Liver (tissue), 9 donors: ENCODE data around the gene SRXN1. TPM values are rescaled to one million over a fixed set of nuclear protein-coding genes. Genes with fewer than 3 reads are reported as not detected.

Experiments
- DNase-seq: peaks from one replicate; pipeline ENCODE4 v3.0.0-alpha.2; 2017; ENCODE audit warnings: low spot score
- H3K27ac ChIP-seq, 2 donors: one replicate each; pipeline ENCODE4 v1.7.0; 2013; ENCODE audit warnings: inconsistent platforms in 2 of 2, low read length in 2 of 2, control low read depth in 1 of 2, low read depth in 1 of 2, mild to moderate bottlenecking in 1 of 2
- H3K27me3 ChIP-seq, 4 donors: one replicate each; pipeline versions ENCODE4 v1.6.1 to v1.7.0; 2013; ENCODE audit warnings: low read length in 3 of 4, inconsistent platforms in 1 of 4, mild to moderate bottlenecking in 1 of 4, moderate library complexity in 1 of 4; ENCODE audit not compliant: control insufficient read depth in 4 of 4, insufficient read depth in 4 of 4
- H3K36me3 ChIP-seq, 4 donors: one replicate each; pipeline versions ENCODE4 v1.6.1 to v1.7.0; 2013; ENCODE audit warnings: low read length in 3 of 4, mild to moderate bottlenecking in 3 of 4, low read depth in 1 of 4, moderate library complexity in 1 of 4; ENCODE audit not compliant: control insufficient read depth in 4 of 4, insufficient read depth in 3 of 4
- H3K4me1 ChIP-seq, 4 donors: one replicate each; pipeline versions ENCODE4 v1.6.1 to v1.7.0; 2013; ENCODE audit warnings: low read length in 3 of 4, mild to moderate bottlenecking in 3 of 4, moderate library complexity in 1 of 4; ENCODE audit not compliant: control insufficient read depth in 4 of 4, insufficient read depth in 4 of 4
- H3K4me3 ChIP-seq, 3 donors: one replicate each; pipeline versions ENCODE4 v1.6.1 to v1.7.0; 2013; ENCODE audit warnings: low read length in 3 of 3, control low read depth in 1 of 3, low read depth in 1 of 3, mild to moderate bottlenecking in 1 of 3
- H3K9ac ChIP-seq, 2 donors: one replicate each; pipeline ENCODE4 v1.7.0; 2013; ENCODE audit warnings: low read length in 2 of 2, mild to moderate bottlenecking in 2 of 2, moderate library complexity in 2 of 2, control low read depth in 1 of 2, low read depth in 1 of 2
- H3K9me3 ChIP-seq, 4 donors: one replicate each; pipeline versions ENCODE4 v1.6.1 to v1.7.0; 2013; ENCODE audit warnings: low read length in 3 of 4; ENCODE audit not compliant: control insufficient read depth in 4 of 4
- EGR1 ChIP-seq, 2 donors: IDR thresholded peaks; 2 replicates each; pipeline ENCODE4 v1.6.1; 2016 to 2018; ENCODE audit warnings: antibody characterized with exemption in 2 of 2, low read depth in 2 of 2
- FOXA1 ChIP-seq: IDR thresholded peaks from 2 replicates; pipeline ENCODE4 v1.6.1; 2016; ENCODE audit warnings: antibody characterized with exemption
- FOXA2 ChIP-seq: IDR thresholded peaks from 2 replicates; pipeline ENCODE4 v1.6.1; 2016; ENCODE audit warnings: antibody characterized with exemption
- GABPA ChIP-seq, 2 donors: IDR thresholded peaks in 1 of 2; conservative IDR thresholded peaks in 1 of 2; 2 replicates each; pipeline ENCODE4 v1.6.1; 2016; ENCODE audit warnings: antibody characterized with exemption in 2 of 2, mild to moderate bottlenecking in 1 of 2, moderate library complexity in 1 of 2
- HNF4A ChIP-seq, 2 donors: conservative IDR thresholded peaks; 2 replicates each; pipeline ENCODE4 v1.6.1; 2016; ENCODE audit warnings: antibody characterized with exemption in 2 of 2, mild to moderate bottlenecking in 2 of 2
- HNF4G ChIP-seq: IDR thresholded peaks from 2 replicates; pipeline ENCODE4 v1.6.1; 2016; ENCODE audit warnings: antibody characterized with exemption
- JUND ChIP-seq, 2 donors: IDR thresholded peaks; 2 replicates each; pipeline ENCODE4 v1.6.1; 2016; ENCODE audit warnings: antibody characterized with exemption in 2 of 2
- NR2F2 ChIP-seq: IDR thresholded peaks from 2 replicates; pipeline ENCODE4 v1.6.1; 2016; ENCODE audit warnings: antibody characterized with exemption
- RAD21 ChIP-seq, 2 donors: IDR thresholded peaks; 2 replicates each; pipeline ENCODE4 v1.6.1; 2016; ENCODE audit warnings: antibody characterized with exemption in 2 of 2, mild to moderate bottlenecking in 2 of 2
- RXRA ChIP-seq, 2 donors: IDR thresholded peaks; 2 replicates each; pipeline ENCODE4 v1.6.1; 2017 to 2018; ENCODE audit warnings: antibody characterized with exemption in 2 of 2, mild to moderate bottlenecking in 1 of 2
- SP1 ChIP-seq: IDR thresholded peaks from 2 replicates; pipeline ENCODE4 v1.6.1; 2018; ENCODE audit warnings: antibody characterized with exemption, mild to moderate bottlenecking
- TAF1 ChIP-seq: conservative IDR thresholded peaks from 2 replicates; pipeline ENCODE4 v1.6.1; 2016; ENCODE audit warnings: antibody characterized with exemption, mild to moderate bottlenecking
- YY1 ChIP-seq: IDR thresholded peaks from 2 replicates; pipeline ENCODE4 v1.6.1; 2016; ENCODE audit warnings: antibody characterized with exemption, mild to moderate bottlenecking
- WGBS: extraction: QIAGEN DNeasy Blood & Tissue Kit; methylation state at CpG from one replicate; pipeline ENCODE4 v1.1.7; 2013; 5-methylcytosine and 5-hydroxymethylcytosine counted together
- polyA plus RNA-seq, 2 donors: library from polyadenylated mRNA; stranded (reverse) in 1 of 2; unstranded in 1 of 2; fragments of 200-250 nt in 1 of 2; fragments of >200 nt in 1 of 2; fragmentation: Nextera tagmentation in 1 of 2; extraction: Ambion mirVana in 1 of 2; gene quantifications; one replicate each; pipeline versions ENCODE4 v1.2.1 to v1.2.3, GENCODE V29; 2013 to 2015
- total RNA-seq, 2 donors: library from RNA; depleted of rRNA; stranded (reverse); fragments of >200 nt; gene quantifications; one replicate each; pipeline ENCODE4 v1.2.3, GENCODE V29; 2014
- TF ChIP-seq, protein P1 (sequence below): IDR thresholded peaks from 2 replicates; pipeline ENCODE4 v1.6.1; 2016; ENCODE audit warnings: antibody characterized with exemption
- TF ChIP-seq, protein P2 (sequence below): fragments of 150-350 bp; IDR thresholded peaks from 2 replicates; pipeline ENCODE4 v1.5.1; 2017; ENCODE audit warnings: improper control_type of control experiment, low read depth, low read length; ENCODE audit not compliant: missing input control
- TF ChIP-seq, protein P3 (sequence below): IDR thresholded peaks from 2 replicates; pipeline ENCODE4 v1.6.1; 2016; ENCODE audit warnings: antibody characterized with exemption, mild to moderate bottlenecking
- TF ChIP-seq, protein P4 (sequence below): IDR thresholded peaks from 2 replicates; pipeline ENCODE4 v1.6.1; 2016; ENCODE audit warnings: antibody characterized with exemption
- TF ChIP-seq, protein P5 (sequence below): IDR thresholded peaks from 2 replicates; pipeline ENCODE4 v1.6.1; 2016; ENCODE audit warnings: antibody characterized with exemption
- donor health status: healthy.
- donor health status: healthy.
- donor health status: healthy.
- donor health status: healthy.
- donor health status: healthy.

Gene SRXN1
- total and polyA plus RNA-seq, 4 donors, result 14.3 to 60.2 (median 24.8) TPM

DNA sequence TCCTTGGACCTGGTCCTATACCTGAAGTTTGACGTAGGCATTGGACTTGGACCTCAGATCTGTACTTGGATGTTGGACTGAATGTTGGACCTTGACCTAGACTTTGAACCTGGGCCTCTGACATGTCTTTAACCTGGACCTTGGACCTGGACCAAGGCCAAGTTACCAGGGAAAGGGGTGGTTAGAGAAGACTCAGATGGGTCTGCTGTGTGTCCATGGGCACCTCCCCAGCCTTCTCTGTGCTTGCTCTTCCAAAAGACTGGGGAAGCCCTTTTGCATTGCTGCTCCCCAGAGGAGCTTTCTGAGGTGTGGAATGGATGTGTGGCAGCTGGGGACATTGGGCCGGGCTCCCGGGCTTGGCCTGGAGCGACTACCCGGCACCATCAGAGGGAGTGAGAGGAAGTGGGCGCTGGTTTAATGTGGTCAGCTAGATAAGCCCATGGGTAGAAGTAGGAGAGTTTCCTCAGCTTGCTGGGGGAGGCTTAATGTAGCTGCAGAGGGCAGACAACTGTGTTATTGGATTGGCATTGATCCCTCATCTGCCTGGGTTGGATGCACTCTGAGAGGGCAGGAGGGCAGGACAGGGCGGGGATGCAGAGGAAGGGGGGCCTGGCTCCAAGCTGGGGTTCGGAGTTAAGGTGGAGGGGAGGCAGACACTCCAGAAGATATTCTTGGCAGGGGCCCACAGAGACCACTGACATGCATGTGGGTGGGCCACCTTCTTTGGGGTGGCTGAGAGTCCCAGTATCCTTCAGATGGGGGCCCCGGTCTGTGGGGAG, 18.4 kb upstream of the SRXN1 start:
- Histone ChIP-seq H3K4me1 (peaks cover 6 to 16% (median 9%) of the 10 kb centered on the region in 4 donors), H3K27ac (no peak overlapping the region), H3K27me3 (peaks cover 0 to 8% (median 4%) of the 10 kb centered on the region in 4 donors), H3K9me3 (no peaks in the 10 kb centered on the region), H3K9ac (no peak overlapping the region), H3K36me3 (no peaks in the 10 kb centered on the region), H3K4me3 (no peak overlapping the region)
- 68% methylated on average over 9 of the region's 9 CpGs for WGBS
- TF ChIP-seq YY1 (no peak), HNF4A (conservative IDR thresholded peaks at IDR 0.05) (peak; percentile 82 to 94), NR2F2 (peak; percentile 40), HNF4G (peak; percentile 82)
- DNase-seq, result peak; percentile 51

DNA sequence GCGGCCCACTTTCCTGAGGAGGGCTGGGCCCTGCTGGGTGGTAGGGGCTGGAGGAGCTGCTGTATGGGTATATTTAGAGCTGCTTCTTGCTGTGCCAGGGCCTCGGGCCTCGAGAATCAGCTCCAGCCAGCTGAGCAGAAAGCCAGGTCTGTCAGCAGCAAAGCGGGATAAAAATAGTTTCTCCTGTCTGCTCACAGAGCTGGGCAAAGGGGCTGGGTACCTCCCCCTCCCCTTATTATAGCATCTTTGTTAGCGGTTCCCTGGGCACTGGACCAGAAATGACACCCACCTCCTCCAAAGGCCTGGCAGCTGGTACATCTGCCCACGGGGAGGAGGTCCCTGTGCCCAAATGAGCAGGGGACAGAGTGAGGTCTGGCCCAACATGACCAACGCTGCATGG, 16.6 kb upstream of the SRXN1 start:
- WGBS, result 84% methylated on average over 7 of the region's 7 CpGs
- H3K9ac ChIP-seq, result no peak overlapping the region
- no peaks in the 10 kb centered on the region for H3K9me3 ChIP-seq
- H3K4me1 ChIP-seq, result no peaks in the 10 kb centered on the region
- no peak overlapping the region for H3K4me3 ChIP-seq
- TF ChIP-seq GABPA (IDR thresholded peaks at IDR 0.05 in 1 of 2, conservative IDR thresholded peaks at IDR 0.05 in 1 of 2) (no peak), EGR1 (IDR thresholded peaks at IDR 0.05; ENCODE audit: low read depth in 2 of 2) (no peak), FOXA1 (no peak), JUND (IDR thresholded peaks at IDR 0.05) (no peak), TAF1 (no peak), YY1 (no peak), RXRA (IDR thresholded peaks at IDR 0.05) (no peak), NR2F2 (no peak), FOXA2 (no peak), SP1 (no peak), HNF4G (no peak), RAD21 (IDR thresholded peaks at IDR 0.05) (no peak), HNF4A (conservative IDR thresholded peaks at IDR 0.05) (no peak)
- TF ChIP-seq, protein P1, sequence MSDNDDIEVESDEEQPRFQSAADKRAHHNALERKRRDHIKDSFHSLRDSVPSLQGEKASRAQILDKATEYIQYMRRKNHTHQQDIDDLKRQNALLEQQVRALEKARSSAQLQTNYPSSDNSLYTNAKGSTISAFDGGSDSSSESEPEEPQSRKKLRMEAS, result no peak
- TF ChIP-seq, protein P2, sequence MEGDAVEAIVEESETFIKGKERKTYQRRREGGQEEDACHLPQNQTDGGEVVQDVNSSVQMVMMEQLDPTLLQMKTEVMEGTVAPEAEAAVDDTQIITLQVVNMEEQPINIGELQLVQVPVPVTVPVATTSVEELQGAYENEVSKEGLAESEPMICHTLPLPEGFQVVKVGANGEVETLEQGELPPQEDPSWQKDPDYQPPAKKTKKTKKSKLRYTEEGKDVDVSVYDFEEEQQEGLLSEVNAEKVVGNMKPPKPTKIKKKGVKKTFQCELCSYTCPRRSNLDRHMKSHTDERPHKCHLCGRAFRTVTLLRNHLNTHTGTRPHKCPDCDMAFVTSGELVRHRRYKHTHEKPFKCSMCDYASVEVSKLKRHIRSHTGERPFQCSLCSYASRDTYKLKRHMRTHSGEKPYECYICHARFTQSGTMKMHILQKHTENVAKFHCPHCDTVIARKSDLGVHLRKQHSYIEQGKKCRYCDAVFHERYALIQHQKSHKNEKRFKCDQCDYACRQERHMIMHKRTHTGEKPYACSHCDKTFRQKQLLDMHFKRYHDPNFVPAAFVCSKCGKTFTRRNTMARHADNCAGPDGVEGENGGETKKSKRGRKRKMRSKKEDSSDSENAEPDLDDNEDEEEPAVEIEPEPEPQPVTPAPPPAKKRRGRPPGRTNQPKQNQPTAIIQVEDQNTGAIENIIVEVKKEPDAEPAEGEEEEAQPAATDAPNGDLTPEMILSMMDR, result no peak
- TF ChIP-seq, protein P3, sequence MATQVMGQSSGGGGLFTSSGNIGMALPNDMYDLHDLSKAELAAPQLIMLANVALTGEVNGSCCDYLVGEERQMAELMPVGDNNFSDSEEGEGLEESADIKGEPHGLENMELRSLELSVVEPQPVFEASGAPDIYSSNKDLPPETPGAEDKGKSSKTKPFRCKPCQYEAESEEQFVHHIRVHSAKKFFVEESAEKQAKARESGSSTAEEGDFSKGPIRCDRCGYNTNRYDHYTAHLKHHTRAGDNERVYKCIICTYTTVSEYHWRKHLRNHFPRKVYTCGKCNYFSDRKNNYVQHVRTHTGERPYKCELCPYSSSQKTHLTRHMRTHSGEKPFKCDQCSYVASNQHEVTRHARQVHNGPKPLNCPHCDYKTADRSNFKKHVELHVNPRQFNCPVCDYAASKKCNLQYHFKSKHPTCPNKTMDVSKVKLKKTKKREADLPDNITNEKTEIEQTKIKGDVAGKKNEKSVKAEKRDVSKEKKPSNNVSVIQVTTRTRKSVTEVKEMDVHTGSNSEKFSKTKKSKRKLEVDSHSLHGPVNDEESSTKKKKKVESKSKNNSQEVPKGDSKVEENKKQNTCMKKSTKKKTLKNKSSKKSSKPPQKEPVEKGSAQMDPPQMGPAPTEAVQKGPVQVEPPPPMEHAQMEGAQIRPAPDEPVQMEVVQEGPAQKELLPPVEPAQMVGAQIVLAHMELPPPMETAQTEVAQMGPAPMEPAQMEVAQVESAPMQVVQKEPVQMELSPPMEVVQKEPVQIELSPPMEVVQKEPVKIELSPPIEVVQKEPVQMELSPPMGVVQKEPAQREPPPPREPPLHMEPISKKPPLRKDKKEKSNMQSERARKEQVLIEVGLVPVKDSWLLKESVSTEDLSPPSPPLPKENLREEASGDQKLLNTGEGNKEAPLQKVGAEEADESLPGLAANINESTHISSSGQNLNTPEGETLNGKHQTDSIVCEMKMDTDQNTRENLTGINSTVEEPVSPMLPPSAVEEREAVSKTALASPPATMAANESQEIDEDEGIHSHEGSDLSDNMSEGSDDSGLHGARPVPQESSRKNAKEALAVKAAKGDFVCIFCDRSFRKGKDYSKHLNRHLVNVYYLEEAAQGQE, result no peak
- TF ChIP-seq, protein P4, sequence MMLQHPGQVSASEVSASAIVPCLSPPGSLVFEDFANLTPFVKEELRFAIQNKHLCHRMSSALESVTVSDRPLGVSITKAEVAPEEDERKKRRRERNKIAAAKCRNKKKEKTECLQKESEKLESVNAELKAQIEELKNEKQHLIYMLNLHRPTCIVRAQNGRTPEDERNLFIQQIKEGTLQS, result no peak
- TF ChIP-seq, protein P5, sequence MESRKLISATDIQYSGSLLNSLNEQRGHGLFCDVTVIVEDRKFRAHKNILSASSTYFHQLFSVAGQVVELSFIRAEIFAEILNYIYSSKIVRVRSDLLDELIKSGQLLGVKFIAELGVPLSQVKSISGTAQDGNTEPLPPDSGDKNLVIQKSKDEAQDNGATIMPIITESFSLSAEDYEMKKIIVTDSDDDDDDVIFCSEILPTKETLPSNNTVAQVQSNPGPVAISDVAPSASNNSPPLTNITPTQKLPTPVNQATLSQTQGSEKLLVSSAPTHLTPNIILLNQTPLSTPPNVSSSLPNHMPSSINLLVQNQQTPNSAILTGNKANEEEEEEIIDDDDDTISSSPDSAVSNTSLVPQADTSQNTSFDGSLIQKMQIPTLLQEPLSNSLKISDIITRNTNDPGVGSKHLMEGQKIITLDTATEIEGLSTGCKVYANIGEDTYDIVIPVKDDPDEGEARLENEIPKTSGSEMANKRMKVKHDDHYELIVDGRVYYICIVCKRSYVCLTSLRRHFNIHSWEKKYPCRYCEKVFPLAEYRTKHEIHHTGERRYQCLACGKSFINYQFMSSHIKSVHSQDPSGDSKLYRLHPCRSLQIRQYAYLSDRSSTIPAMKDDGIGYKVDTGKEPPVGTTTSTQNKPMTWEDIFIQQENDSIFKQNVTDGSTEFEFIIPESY, result no peak
- no peak overlapping the region for H3K27ac ChIP-seq
- peaks cover 3 to 15% (median 8%) of the 10 kb centered on the region in 4 donors for H3K27me3 ChIP-seq
- DNase-seq, result no peak
- no peaks in the 10 kb centered on the region for H3K36me3 ChIP-seq
